Uterus (tissue), 4 donors: ENCODE measurements around the gene PAGE5. TPM values are rescaled to one million over a fixed set of nuclear protein-coding genes. Genes with fewer than 3 reads are reported as not detected.

Source experiments
- DNase-seq, 2 donors: peaks; one replicate each; pipeline ENCODE4 v3.0.0-alpha.2; 2019 to 2020
- H3K27ac ChIP-seq, 2 donors: fragments of 200-600 bp; sonication (generic); 1 replicate in 1 of 2; 2 replicates in 1 of 2; pipeline ENCODE4 v1.5.1; 2016 to 2018
- H3K27me3 ChIP-seq, 2 donors: fragments of 200-600 bp; sonication (generic); one replicate each; pipeline ENCODE4 v1.5.1; 2018 to 2019; ENCODE audit warnings: control low read depth in 1 of 2
- H3K36me3 ChIP-seq, 2 donors: fragments of 200-600 bp; sonication (generic); one replicate each; pipeline ENCODE4 v1.5.1; 2019; ENCODE audit warnings: control low read depth in 1 of 2
- H3K4me1 ChIP-seq, 2 donors: fragments of 200-600 bp; sonication (generic); one replicate each; pipeline ENCODE4 v1.5.1; 2018 to 2019; ENCODE audit warnings: control low read depth in 1 of 2
- H3K4me3 ChIP-seq, 2 donors: fragments of 200-600 bp; sonication (generic); 1 replicate in 1 of 2; 2 replicates in 1 of 2; pipeline ENCODE4 v1.5.1; 2018 to 2019; ENCODE audit warnings: mild to moderate bottlenecking in 1 of 2
- H3K9me3 ChIP-seq, 2 donors: fragments of 200-600 bp; sonication (generic); one replicate each; pipeline ENCODE4 v1.5.1; 2019; ENCODE audit warnings: control low read depth in 1 of 2
- CTCF ChIP-seq, 4 experiments: fragments of 200-600 bp in 2 of 4; fragments of 450-650 bp in 2 of 4; sonication (generic) in 2 of 4; IDR thresholded peaks; one replicate each; pipeline ENCODE4 v1.5.1; 2016 to 2019; ENCODE audit warnings: antibody characterized with exemption in 4 of 4, mild to moderate bottlenecking in 2 of 4, moderate library complexity in 1 of 4
- POLR2A ChIP-seq, 2 donors: fragments of 450-650 bp; IDR thresholded peaks; one replicate each; pipeline ENCODE4 v1.6.1; 2016; ENCODE audit warnings: antibody characterized with exemption in 2 of 2, mild to moderate bottlenecking in 1 of 2, moderate library complexity in 1 of 2
- intact Hi-C: fragments of 100-400 bp; cut with DNase I; formaldehyde crosslinking; loops from one replicate; pipeline ENCODE4 v1.15.1; 2023; ENCODE audit warnings: low total_unique reads
- total RNA-seq, 4 donors: library from RNA; depleted of rRNA in 3 of 4; stranded (reverse); fragments of >200 nt in 3 of 4; gene quantifications; one replicate each; pipeline versions ENCODE4 v1.1.0 to v1.2.4, GENCODE V29; 2014 to 2023
- donor health status: DM: yes; HTN: yes; CAD: no.

The PAGE5 gene
- total RNA-seq, 4 donors from 2014 or later: 1.2 TPM; not detected in 3

- Histone ChIP-seq H3K36me3 (no peaks in the 10 kb centered on the region), H3K4me1 (no peaks in the 10 kb centered on the region), H3K27ac (no peak overlapping the region), H3K27me3 (no peaks in the 10 kb centered on the region), H3K4me3 (no peak overlapping the region), H3K9me3 (no peaks in the 10 kb centered on the region)
- no peak for DNase-seq
- intact Hi-C loops: no loop called here
- no peak for TF ChIP-seq POLR2A (IDR thresholded peaks at IDR 0.05)
- no peak for TF ChIP-seq CTCF (IDR thresholded peaks at IDR 0.05)
Observed at GRCh38 chrX:55260806-55261205, 40.7 kb downstream of the PAGE5 start.

GRCh38 chrX:55264816-55265215 is 44.7 kb downstream of the PAGE5 start, which contains the start of gene PAGE3:
Gene PAGE3, minus strand, starts transcription at chrX:55264916. Its CDS starts 1,013 bp downstream, at chrX:55263903.
- no peaks in the 10 kb centered on the region for H3K36me3 ChIP-seq
- no peak for DNase-seq
- H3K4me3 ChIP-seq: no peak within 1 kb of the TSS
- TF ChIP-seq CTCF (IDR thresholded peaks at IDR 0.05): no peak
- no peak for TF ChIP-seq POLR2A (IDR thresholded peaks at IDR 0.05)
- no peaks in the 10 kb centered on the region for H3K4me1 ChIP-seq
- H3K27ac ChIP-seq: no peak within 1 kb of the TSS
- no peaks in the 10 kb centered on the region for H3K9me3 ChIP-seq
- no peaks in the 10 kb centered on the region for H3K27me3 ChIP-seq
- intact Hi-C loops: no loop called here

Other genes starting within 250 kb of the PAGE5 start
- gene PFKFB1, start 226.2 kb upstream of the PAGE5 start, total RNA-seq: not detected
- 1 to 10 TPM; 1.0 to 9.5 (median 5.1) TPM for gene APEX2, start 220.0 kb upstream of the PAGE5 start, total RNA-seq
- 10 to 100 TPM in 2 of 4 donors, 1 to 10 TPM in 1, not detected in 1; 2.1 to 23.0 (median 15.6) TPM for gene ALAS2, start 189.4 kb upstream of the PAGE5 start, total RNA-seq
- not detected for gene PAGE2B, start 145.3 kb upstream of the PAGE5 start, total RNA-seq
- gene PAGE2, start 131.3 kb upstream of the PAGE5 start, total RNA-seq: not detected
- gene PAGE3, start 44.6 kb downstream of the PAGE5 start, total RNA-seq: not detected
- 10 to 100 TPM; 36.9 to 99.6 (median 66.5) TPM for gene MAGEH1, start 231.8 kb downstream of the PAGE5 start, total RNA-seq